Esophagus muscularis mucosa (tissue), 4 donors: Measurements from ENCODE around the gene AUTS2.

Experiments used
- EP300 ChIP-seq: sonication (generic); formaldehyde crosslinking; IDR thresholded peaks from one replicate; pipeline ENCODE4 v1.6.1; 2017; ENCODE audit warnings: antibody characterized with exemption
- POLR2A ChIP-seq: fragments of 450-650 bp; IDR thresholded peaks from one replicate; pipeline ENCODE4 v1.6.1; 2017; ENCODE audit warnings: antibody characterized with exemption, moderate library complexity, mild to moderate bottlenecking, low read depth
- POLR2AphosphoS5 ChIP-seq, 2 donors: sonication (generic); formaldehyde crosslinking; IDR thresholded peaks; one replicate each; pipeline ENCODE4 v1.6.1; 2017; ENCODE audit warnings: antibody characterized with exemption in 2 of 2
- TF ChIP-seq, protein P1 (sequence below), 3 experiments: fragments of 200-600 bp in 2 of 3; fragments of 450-650 bp in 1 of 3; sonication (generic) in 2 of 3; IDR thresholded peaks; one replicate each; pipeline ENCODE4 v1.5.1; 2017 to 2019; ENCODE audit warnings: antibody characterized with exemption in 3 of 3, mild to moderate bottlenecking in 2 of 3, moderate library complexity in 1 of 3

DNA sequence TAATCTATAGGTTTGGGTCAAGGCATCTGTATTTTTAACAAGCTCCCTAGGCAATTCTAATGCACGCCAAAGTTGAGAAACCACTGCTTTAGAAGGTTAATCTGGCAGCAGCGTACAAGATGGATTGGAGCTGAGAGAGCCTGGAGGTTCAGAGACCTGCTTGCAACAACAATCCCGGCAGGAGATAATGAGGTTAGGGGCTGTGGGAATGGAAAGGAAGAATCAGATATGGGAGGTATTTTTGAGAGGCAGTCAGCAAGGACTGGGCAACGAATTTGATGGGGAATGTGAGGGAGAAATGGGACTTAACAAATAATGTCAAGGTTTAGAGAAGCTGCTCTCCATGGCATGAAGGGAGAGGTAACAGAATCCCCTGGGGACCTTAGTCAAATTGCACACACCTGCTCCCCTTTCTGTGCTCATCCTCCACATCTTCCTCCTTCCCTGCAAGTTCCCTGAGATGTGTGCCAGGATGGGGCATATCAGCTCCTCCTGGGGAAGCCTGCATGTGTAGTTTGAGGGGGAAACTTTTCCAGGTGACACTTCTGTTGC lies 802.6 kb downstream of the AUTS2 start:
- TF ChIP-seq, protein P1, sequence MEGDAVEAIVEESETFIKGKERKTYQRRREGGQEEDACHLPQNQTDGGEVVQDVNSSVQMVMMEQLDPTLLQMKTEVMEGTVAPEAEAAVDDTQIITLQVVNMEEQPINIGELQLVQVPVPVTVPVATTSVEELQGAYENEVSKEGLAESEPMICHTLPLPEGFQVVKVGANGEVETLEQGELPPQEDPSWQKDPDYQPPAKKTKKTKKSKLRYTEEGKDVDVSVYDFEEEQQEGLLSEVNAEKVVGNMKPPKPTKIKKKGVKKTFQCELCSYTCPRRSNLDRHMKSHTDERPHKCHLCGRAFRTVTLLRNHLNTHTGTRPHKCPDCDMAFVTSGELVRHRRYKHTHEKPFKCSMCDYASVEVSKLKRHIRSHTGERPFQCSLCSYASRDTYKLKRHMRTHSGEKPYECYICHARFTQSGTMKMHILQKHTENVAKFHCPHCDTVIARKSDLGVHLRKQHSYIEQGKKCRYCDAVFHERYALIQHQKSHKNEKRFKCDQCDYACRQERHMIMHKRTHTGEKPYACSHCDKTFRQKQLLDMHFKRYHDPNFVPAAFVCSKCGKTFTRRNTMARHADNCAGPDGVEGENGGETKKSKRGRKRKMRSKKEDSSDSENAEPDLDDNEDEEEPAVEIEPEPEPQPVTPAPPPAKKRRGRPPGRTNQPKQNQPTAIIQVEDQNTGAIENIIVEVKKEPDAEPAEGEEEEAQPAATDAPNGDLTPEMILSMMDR (IDR thresholded peaks at IDR 0.05) = no peak
- no peak for TF ChIP-seq POLR2A
- no peak for TF ChIP-seq EP300
- TF ChIP-seq POLR2AphosphoS5 (IDR thresholded peaks at IDR 0.05) = no peak
